GM19438 (cell line): ENCODE results near the gene LHB.
"Not testable (repeated sequence)": the region's sequence is repeated elsewhere in the genome, so short reads cannot be mapped to it uniquely, and the experiment has no call there.

Experiments
- ATAC-seq: cut with Tn5 transposase; IDR thresholded peaks from one replicate; pipeline ENCODE4 v1.9.1; 2021; ENCODE audit warnings: low read depth; ENCODE audit not compliant: unreplicated experiment

Gene LHB

DNA sequence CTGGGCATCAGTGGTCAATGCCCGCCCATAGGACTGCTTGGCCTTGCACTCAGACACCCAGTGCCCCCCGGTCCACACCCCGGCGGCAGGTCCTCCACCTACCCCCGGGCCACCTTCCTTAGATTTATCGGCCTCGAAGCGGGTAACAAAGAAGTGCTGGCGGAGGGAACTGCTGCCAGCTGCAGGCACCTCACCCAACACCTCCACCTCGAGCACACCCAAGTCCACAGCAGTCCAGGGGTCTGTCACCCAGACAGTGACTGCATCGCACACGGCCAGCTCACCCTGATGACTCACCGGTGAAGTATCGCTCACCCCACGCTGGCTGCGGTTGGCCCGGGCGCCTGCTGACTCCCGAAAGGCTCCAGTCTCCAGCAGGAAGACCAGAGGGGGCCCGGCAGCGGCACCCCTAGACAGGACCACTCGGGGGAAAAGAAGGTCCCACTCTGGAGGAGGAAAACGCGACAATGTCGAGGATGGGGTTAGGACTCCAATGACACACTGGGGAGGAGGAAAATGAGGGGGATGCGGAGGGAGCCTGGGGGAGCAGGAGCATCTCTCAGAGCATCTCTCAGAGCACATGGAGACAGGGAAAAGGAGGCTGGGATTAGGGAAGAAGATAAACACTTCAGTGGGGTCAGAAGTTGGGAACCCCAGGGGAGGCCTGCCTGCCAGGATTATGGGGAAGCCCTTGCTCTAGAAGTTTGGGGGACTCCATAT lies 21.8 kb upstream of the LHB start:
- ATAC-seq, result not testable (repeated sequence)

GRCh38 chr19:49038111-49038510 lies 21.2 kb upstream of the LHB start:
- not testable (repeated sequence) for ATAC-seq

- not testable (repeated sequence) for ATAC-seq
Observed at GRCh38 chr19:49036815-49037214, 19.9 kb upstream of the LHB start, which contains the start of gene CGB1. TSS of gene CGB1 (minus strand) at chr19:49036895. CDS start at chr19:49036711, 184 bp downstream.

DNA sequence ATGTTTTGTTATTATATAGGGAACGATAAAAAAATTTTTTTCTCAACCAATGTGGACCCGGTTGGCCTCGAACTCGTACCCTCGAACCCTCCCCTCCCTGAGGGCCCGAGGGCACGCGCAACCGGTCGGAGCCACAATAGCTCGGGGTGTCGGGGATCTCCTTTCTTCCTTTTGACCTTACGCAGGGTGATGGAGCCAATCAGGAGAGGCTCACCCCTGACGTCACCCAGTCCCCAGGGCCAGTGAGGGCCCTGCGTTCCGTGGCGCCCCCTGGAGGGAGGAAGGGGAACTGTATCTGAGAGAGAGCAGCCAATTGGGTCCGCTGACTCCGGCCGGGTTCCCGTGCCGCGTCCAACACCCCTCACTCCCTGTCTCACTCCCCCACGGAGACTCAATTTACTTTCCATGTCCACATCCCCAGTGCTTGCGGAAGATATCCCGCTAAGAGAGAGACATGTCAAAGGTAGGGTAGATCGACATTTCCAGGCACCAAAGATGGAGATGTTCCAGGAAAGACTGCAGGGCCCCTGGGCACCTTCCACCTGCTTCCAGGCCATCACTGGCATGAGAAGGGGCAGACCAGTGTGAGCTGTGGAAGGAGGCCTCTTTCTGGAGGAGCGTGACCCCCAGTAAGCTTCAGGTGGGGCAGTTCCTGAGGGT lies 14.9 kb upstream of the LHB start, which contains the start of gene CGB2:
Gene CGB2 (plus strand): TSS at position 249 of the 660 bp plus-strand sequence. CDS start 206 bp downstream, at position 455.
- not testable (repeated sequence) for ATAC-seq

DNA sequence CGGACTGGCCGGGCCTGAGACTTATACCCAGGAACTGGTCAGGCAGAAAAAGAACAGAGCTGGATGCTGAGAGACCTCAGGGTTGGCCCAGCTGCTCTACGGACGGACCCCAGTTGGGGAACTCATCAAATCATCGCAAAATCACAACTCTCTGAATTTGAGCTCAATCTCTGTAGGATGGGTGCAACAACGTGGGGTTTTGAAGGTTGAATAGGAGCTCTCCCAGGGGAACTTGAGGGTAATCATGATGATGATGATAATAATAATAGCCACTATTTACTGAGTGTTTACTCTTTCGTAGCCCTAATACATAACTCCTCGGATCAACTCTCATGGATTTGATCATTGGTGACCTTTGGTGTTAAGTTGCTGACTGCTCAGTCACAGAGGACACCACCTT lies 13.4 kb upstream of the LHB start:
- not testable (repeated sequence) for ATAC-seq

DNA sequence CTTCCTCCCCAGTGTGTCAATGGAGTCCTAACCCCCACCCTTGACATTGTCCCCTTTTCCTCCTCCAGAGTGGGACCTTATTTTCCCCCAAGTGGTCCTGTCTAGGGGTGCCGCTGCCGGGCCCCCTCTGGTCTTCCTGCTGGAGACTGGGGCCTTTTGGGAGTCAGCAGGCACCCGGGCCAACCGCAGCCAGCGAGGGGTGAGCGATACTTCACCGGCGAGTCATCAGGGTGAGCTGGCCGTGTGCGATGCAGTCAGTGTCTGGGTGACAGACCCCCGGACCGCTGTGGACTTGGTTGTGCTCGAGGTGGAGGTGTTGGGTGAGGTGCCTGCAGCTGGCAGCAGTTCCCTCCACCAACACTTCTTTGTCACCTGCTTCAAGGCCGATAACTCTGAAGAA lies 12.9 kb upstream of the LHB start:
- ATAC-seq, result not testable (repeated sequence)

DNA sequence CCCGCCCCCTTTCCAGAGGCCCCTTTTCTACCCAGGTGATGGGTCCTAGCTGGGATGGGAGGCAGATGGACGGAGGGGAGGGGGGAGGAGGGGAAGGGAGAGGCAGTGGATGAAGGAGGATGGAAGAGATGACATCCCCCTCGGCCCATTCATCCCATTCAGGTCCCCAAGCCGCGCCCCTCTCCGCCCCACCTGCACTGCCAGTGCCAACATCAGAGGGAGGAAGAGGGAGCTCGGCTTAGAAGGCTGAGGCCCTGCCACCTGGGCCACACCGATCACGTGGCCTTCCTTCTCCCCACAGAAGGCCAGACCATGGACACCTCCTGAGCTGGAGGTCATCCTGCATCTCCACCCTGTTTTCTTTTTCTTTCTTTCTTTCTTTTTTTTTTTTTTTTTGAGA lies 11.8 kb upstream of the LHB start:
- ATAC-seq, result not testable (repeated sequence)

DNA sequence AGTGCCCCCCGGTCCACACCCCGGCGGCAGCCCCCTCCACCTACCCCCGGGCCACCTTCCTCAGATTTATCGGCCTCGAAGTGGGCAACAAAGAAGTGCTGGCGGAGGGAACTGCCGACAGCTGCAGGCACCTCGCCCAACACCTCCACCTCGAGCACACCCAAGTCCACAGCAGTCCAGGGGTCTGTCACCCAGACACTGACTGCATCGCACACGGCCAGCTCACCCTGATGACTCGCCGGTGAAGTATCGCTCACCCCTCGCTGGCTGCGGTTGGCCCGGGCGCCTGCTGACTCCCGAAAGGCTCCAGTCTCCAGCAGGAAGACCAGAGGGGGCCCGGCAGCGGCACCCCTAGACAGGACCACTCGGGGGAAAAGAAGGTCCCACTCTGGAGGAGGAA lies 8.7 kb upstream of the LHB start:
- not testable (repeated sequence) for ATAC-seq

GRCh38 chr19:49025088-49025487 lies 8.2 kb upstream of the LHB start:
- ATAC-seq, result not testable (repeated sequence)

GRCh38 chr19:49024233-49024632 lies 7.3 kb upstream of the LHB start, which contains the start of gene CGB3:
TSS of gene CGB3 (minus strand) at chr19:49024333. CDS start at chr19:49023971, 362 bp downstream.
- not testable (repeated sequence) for ATAC-seq

DNA sequence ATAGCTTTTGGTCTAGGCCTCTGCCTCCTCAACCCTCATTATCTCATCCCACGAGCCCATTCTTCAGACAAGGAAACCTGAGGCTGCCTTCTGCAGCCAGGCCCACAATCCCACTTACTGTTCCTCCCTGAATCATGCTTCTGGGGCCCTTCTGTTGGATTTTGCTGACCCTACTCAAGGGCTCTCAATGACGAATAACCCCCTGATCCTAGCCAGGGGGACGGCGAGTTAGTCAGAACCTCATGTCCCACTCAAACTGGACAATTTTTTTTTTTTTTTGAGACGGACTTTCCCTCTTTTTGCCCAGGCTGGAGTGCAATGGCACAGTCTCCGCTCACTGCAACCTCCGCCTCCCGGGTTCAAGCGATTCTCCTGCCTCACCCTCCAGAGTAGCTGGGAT lies 5.2 kb upstream of the LHB start:
- no peak for ATAC-seq

DNA sequence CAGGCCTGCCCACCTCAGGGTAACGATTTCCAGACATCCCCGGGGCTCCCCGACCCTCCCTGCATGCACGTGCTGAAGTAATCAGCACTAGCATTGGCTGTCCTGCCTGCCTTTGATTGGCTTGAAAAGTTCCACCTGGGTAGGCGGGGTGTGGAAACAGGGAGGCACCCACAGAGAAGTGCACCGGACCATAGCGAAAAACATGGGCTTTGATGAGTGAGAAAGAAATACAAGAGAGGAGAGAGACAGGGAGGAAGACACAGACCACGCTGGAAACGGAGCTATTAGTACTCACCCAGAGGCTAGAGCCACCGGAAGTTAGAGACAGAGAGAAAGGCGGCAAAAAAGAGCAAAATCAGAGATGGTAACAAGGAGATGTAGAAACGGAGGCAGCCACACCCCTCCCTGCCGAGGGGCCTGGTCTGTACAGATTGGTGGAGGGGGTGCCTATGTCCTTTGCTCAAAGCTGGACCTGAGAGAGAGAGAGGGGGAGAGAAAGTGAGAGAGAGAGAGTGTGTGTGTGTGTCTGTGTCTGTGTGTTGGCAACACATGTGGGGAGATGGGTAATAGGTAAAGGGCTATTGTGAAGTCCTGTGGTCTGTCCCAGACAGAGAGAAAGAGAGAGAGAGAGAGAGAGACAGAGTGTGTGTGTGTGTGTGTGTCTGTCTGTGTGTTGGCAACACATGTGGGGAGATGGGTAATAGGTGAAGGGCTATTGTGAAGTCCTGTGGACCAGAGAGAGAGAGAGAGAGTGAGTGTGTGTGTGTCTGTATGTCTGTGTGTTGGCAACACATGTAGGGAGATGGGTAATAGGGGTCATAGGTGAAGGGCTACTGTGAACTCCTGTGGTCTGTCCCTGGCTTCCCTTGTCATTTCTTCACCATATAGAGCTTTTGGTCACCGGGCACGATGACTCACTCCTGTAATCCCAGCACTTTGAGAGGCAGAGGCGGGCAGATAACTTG lies 4.3 kb upstream of the LHB start:
- ATAC-seq, result no peak

DNA sequence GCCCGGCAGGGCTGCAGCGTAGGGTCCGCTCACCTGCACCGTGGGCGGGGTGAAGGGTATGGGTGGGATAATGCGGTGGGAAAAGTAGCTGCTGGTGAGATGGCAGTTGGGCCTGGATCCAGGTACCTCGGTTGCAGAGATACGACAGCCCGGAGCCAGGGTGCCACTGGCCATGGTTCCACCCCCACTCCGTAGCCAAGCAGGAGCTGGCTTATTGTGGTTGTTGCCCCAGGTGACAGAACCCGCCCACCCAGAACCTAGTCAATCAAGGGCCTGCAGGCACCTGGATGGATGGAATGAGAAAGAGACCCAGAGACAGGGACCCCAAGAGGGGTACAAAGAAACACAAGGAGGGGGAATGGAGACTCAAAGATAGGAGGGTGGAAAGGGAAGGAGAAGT lies 3.5 kb upstream of the LHB start:
- ATAC-seq, result no peak

DNA sequence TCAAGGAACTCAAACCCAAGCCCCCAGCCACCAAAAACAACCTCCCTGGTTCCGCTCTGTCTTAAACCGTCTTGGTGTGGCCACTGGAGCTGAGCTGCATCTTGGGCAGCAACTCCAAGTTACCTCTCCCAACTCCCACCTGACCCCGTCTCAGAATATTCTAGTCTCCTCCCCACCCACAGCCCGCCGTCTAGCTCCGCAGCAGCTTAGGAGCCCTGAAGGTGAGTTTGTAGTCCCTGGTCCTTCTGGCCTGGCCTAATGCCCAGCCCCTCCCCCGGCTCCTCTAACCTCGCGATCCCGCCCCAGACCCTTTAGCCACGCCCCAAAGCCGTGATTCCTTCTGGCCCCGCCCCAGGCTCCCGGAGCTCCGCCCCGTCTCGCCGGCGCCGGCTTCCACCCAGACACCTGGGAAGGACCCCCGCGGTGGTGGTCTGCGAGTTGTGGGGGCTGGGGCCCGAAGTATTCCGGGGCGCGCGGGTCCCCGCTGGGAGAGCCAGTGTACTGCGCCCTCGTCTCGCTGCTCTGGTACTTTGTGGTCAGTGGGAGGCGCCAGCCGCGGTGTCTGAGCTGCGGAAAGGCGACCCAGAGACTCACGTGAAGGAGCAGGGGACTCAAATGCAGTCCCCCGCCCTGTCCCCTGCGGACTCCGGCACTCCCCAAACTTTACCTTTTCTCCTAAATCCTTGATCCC lies 2.5 kb upstream of the LHB start:
- ATAC-seq, result no peak

DNA sequence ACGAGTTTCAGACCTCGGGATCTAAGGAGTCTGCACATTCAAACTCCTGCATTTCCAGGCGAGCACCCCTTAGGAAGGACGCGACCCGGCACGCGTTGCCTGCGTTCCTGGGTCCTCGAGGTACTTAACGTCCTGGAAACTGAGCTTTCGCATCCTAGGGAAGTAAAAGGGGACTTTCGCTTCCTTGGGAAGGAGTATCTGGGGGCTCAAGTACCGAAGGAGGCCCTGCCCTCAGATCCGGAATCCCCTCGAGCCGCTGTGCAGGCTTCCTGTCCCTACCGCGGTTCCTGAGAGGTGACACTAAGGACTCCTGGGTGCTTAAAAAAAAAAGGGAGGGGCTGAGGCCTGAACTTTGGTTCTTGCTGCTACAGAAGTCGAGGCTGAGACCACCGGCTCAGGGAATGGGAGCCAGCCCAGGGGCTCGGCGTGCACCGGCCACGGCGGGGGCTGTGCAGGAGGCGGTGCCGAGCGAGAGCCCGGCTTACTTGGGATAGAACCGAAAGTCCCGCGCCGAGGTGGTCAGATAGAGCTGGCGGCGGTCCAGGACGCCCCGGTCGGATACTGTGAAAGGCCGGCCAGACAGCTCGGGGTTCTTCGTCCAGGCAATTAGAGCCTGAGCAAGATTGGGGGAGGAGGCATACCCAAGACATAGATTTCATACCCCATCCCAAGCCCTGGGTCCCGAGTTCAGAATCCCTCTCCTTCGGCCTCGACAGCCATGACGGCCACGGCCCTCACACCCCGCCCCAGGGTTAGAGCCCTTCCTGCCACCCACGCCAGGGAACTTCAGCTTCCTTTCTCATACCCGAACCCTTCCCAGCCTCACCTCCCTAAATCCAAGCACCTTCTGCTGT lies 1.7 kb upstream of the LHB start:
- not testable (repeated sequence) for ATAC-seq

- no peak for ATAC-seq
Observed at GRCh38 chr19:49017666-49018351, 918 bp upstream of the LHB start.

- ATAC-seq, result no peak
Observed at GRCh38 chr19:49016067-49016839, 638 bp downstream of the LHB start.

GRCh38 chr19:49014870-49015255 lies 2.0 kb downstream of the LHB start:
- no peak for ATAC-seq
